ENCODE results near the gene IL2RA.

Gene IL2RA

GRCh38 chr10:6038071-6038631 lies 24.0 kb downstream of the IL2RA start:
- Mint-ChIP-seq H3K36me3 (ENCODE audit: insufficient read depth) (peaks cover 1% of the 10 kb centered on the region), H3K9me3 (no peaks in the 10 kb centered on the region), H3K4me3 (peak overlapping the region; percentile 32), H3K4me1 (peaks cover 37% of the 10 kb centered on the region), H3K27ac (ENCODE audit: low read depth) (peak overlapping the region; percentile 84), H3K27me3 (no peaks in the 10 kb centered on the region)
- DNase-seq (ENCODE audit: low spot score in 2 of 2): peak in 1 of 2 donors; percentile 34
- peak; percentile 86 for ATAC-seq (replicated peaks; ENCODE audit: extremely low read depth, poor library complexity, severe bottlenecking)

- H3K27ac Mint-ChIP-seq (ENCODE audit: low read depth): peak overlapping the region; percentile 71
- no peak for DNase-seq (ENCODE audit: low spot score in 2 of 2)
- ATAC-seq (replicated peaks; ENCODE audit: extremely low read depth, poor library complexity, severe bottlenecking): no peak
- H3K27me3 Mint-ChIP-seq: no peaks in the 10 kb centered on the region
- H3K36me3 Mint-ChIP-seq (ENCODE audit: insufficient read depth): peaks cover 1% of the 10 kb centered on the region
- H3K9me3 Mint-ChIP-seq: no peaks in the 10 kb centered on the region
- peak overlapping the region; percentile 32 for H3K4me3 Mint-ChIP-seq
- peaks cover 37% of the 10 kb centered on the region for H3K4me1 Mint-ChIP-seq
Observed at GRCh38 chr10:6037422-6037821, 24.7 kb downstream of the IL2RA start.

GRCh38 chr10:6036861-6037321 lies 25.3 kb downstream of the IL2RA start:
- Mint-ChIP-seq H3K4me3 (no peak overlapping the region), H3K9me3 (no peaks in the 10 kb centered on the region), H3K27me3 (no peaks in the 10 kb centered on the region), H3K36me3 (ENCODE audit: insufficient read depth) (peaks cover 1% of the 10 kb centered on the region), H3K4me1 (peaks cover 37% of the 10 kb centered on the region), H3K27ac (ENCODE audit: low read depth) (peak overlapping the region; percentile 71)
- DNase-seq (ENCODE audit: low spot score in 2 of 2): no peak
- ATAC-seq (replicated peaks; ENCODE audit: extremely low read depth, poor library complexity, severe bottlenecking): peak; percentile 25

- no peaks in the 10 kb centered on the region for H3K27me3 Mint-ChIP-seq
- DNase-seq (ENCODE audit: low spot score in 2 of 2) (no peak), ATAC-seq (replicated peaks; ENCODE audit: extremely low read depth, poor library complexity, severe bottlenecking) (no peak)
- peak overlapping the region; percentile 35 for H3K27ac Mint-ChIP-seq (ENCODE audit: low read depth)
- H3K36me3 Mint-ChIP-seq (ENCODE audit: insufficient read depth): peaks cover 1% of the 10 kb centered on the region
- peaks cover 37% of the 10 kb centered on the region for H3K4me1 Mint-ChIP-seq
- no peak overlapping the region for H3K4me3 Mint-ChIP-seq
- peaks cover under 1% of the 10 kb centered on the region for H3K9me3 Mint-ChIP-seq
Observed at GRCh38 chr10:6035931-6036575, 26.1 kb downstream of the IL2RA start.

GRCh38 chr10:6035101-6035834 lies 26.9 kb downstream of the IL2RA start:
- ATAC-seq (replicated peaks; ENCODE audit: extremely low read depth, poor library complexity, severe bottlenecking): no peak
- H3K4me1 Mint-ChIP-seq: peaks cover 37% of the 10 kb centered on the region
- peak overlapping the region; percentile 35 for H3K27ac Mint-ChIP-seq (ENCODE audit: low read depth)
- no peak overlapping the region for H3K4me3 Mint-ChIP-seq
- H3K36me3 Mint-ChIP-seq (ENCODE audit: insufficient read depth): peaks cover 1% of the 10 kb centered on the region
- H3K9me3 Mint-ChIP-seq: peaks cover 6% of the 10 kb centered on the region
- H3K27me3 Mint-ChIP-seq: no peaks in the 10 kb centered on the region
- DNase-seq (ENCODE audit: low spot score in 2 of 2): no peak

- Mint-ChIP-seq H3K27ac (ENCODE audit: low read depth) (no peak overlapping the region), H3K36me3 (ENCODE audit: insufficient read depth) (peaks cover 1% of the 10 kb centered on the region), H3K4me3 (no peak overlapping the region)
Observed at GRCh38 chr10:6034371-6034770, 27.8 kb downstream of the IL2RA start.

GRCh38 chr10:6033954-6034353 lies 28.2 kb downstream of the IL2RA start:
- DNase-seq (ENCODE audit: low spot score in 2 of 2): no peak
- H3K27me3 Mint-ChIP-seq: no peaks in the 10 kb centered on the region
- peaks cover 6% of the 10 kb centered on the region for H3K9me3 Mint-ChIP-seq
- H3K4me3 Mint-ChIP-seq: no peak overlapping the region
- H3K27ac Mint-ChIP-seq (ENCODE audit: low read depth): no peak overlapping the region
- ATAC-seq (replicated peaks; ENCODE audit: extremely low read depth, poor library complexity, severe bottlenecking): no peak
- H3K36me3 Mint-ChIP-seq (ENCODE audit: insufficient read depth): peaks cover 1% of the 10 kb centered on the region
- peaks cover 27% of the 10 kb centered on the region for H3K4me1 Mint-ChIP-seq

More at GRCh38 chr10:6034371-6034770, 27.8 kb downstream of the IL2RA start:
- Mint-ChIP-seq H3K9me3 (peaks cover 6% of the 10 kb centered on the region), H3K4me1 (peaks cover 31% of the 10 kb centered on the region), H3K27me3 (no peaks in the 10 kb centered on the region)
- ATAC-seq (replicated peaks; ENCODE audit: extremely low read depth, poor library complexity, severe bottlenecking) (no peak), DNase-seq (ENCODE audit: low spot score in 2 of 2) (no peak)

GRCh38 chr10:6030940-6031339 lies 31.2 kb downstream of the IL2RA start:
- H3K27ac Mint-ChIP-seq (ENCODE audit: low read depth): no peak overlapping the region
- H3K4me3 Mint-ChIP-seq: no peak overlapping the region
- no peaks in the 10 kb centered on the region for H3K36me3 Mint-ChIP-seq (ENCODE audit: insufficient read depth)
- DNase-seq (ENCODE audit: low spot score in 2 of 2) (no peak), ATAC-seq (replicated peaks; ENCODE audit: extremely low read depth, poor library complexity, severe bottlenecking) (no peak)
- no peaks in the 10 kb centered on the region for H3K27me3 Mint-ChIP-seq
- peaks cover 6% of the 10 kb centered on the region for H3K9me3 Mint-ChIP-seq
- H3K4me1 Mint-ChIP-seq: no peaks in the 10 kb centered on the region

GRCh38 chr10:6030217-6030616 lies 31.9 kb downstream of the IL2RA start:
- H3K9me3 Mint-ChIP-seq: peaks cover 6% of the 10 kb centered on the region
- H3K36me3 Mint-ChIP-seq (ENCODE audit: insufficient read depth): no peaks in the 10 kb centered on the region
- ATAC-seq (replicated peaks; ENCODE audit: extremely low read depth, poor library complexity, severe bottlenecking): no peak
- H3K27ac Mint-ChIP-seq (ENCODE audit: low read depth): no peak overlapping the region
- no peaks in the 10 kb centered on the region for H3K4me1 Mint-ChIP-seq
- no peak for DNase-seq (ENCODE audit: low spot score in 2 of 2)
- no peak overlapping the region for H3K4me3 Mint-ChIP-seq
- H3K27me3 Mint-ChIP-seq: no peaks in the 10 kb centered on the region

- Mint-ChIP-seq H3K27ac (ENCODE audit: low read depth) (no peak overlapping the region), H3K4me3 (no peak overlapping the region), H3K36me3 (ENCODE audit: insufficient read depth) (no peaks in the 10 kb centered on the region), H3K9me3 (peaks cover 6% of the 10 kb centered on the region), H3K4me1 (no peaks in the 10 kb centered on the region), H3K27me3 (no peaks in the 10 kb centered on the region)
- ATAC-seq (replicated peaks; ENCODE audit: extremely low read depth, poor library complexity, severe bottlenecking) (no peak), DNase-seq (ENCODE audit: low spot score in 2 of 2) (no peak)
Observed at GRCh38 chr10:6027929-6028328, 34.2 kb downstream of the IL2RA start.

- Mint-ChIP-seq H3K4me3 (no peak overlapping the region), H3K27ac (ENCODE audit: low read depth) (no peak overlapping the region), H3K27me3 (no peaks in the 10 kb centered on the region), H3K36me3 (ENCODE audit: insufficient read depth) (no peaks in the 10 kb centered on the region), H3K9me3 (peaks cover 3% of the 10 kb centered on the region), H3K4me1 (no peaks in the 10 kb centered on the region)
- DNase-seq (ENCODE audit: low spot score in 2 of 2): no peak
- ATAC-seq (replicated peaks; ENCODE audit: extremely low read depth, poor library complexity, severe bottlenecking): no peak
Observed at GRCh38 chr10:6025683-6026255, 36.4 kb downstream of the IL2RA start.

GRCh38 chr10:6024334-6024682 lies 37.9 kb downstream of the IL2RA start:
- no peaks in the 10 kb centered on the region for H3K27me3 Mint-ChIP-seq
- H3K4me3 Mint-ChIP-seq: no peak overlapping the region
- no peaks in the 10 kb centered on the region for H3K36me3 Mint-ChIP-seq (ENCODE audit: insufficient read depth)
- DNase-seq (ENCODE audit: low spot score in 2 of 2) (no peak), ATAC-seq (replicated peaks; ENCODE audit: extremely low read depth, poor library complexity, severe bottlenecking) (no peak)
- no peak overlapping the region for H3K27ac Mint-ChIP-seq (ENCODE audit: low read depth)
- no peaks in the 10 kb centered on the region for H3K9me3 Mint-ChIP-seq
- no peaks in the 10 kb centered on the region for H3K4me1 Mint-ChIP-seq
